Measurements from ENCODE around the gene UBE2F. TPM values are rescaled to one million over a fixed set of nuclear protein-coding genes. Genes with fewer than 3 reads are reported as not detected.
A peak's percentile ranks its signal among the peaks of the same experiment; 100 is the strongest.

Gene UBE2F
- total and polyA plus RNA-seq, 2 of the 13 experiments (the other 11 are each of a cell fraction or from before 2014, with no cell fraction given) = 35.4 to 73.1 TPM

- TF ChIP-seq E2F2 (CRISPR knock-in tag; IDR thresholded peaks at IDR 0.05; ENCODE audit: borderline replicate concordance) = no peak; the same call in 1 of the 2 replicates
- TF ChIP-seq SRSF1 (optimal IDR thresholded peaks at IDR 0.05; ENCODE audit: low read depth, low read length) = peak; percentile 45
- no peak for TF ChIP-seq LRRFIP1 (CRISPR knock-in tag; conservative IDR thresholded peaks at IDR 0.05)
- peak; percentile 78; the same call in 1 of the 2 replicates for TF ChIP-seq ZBTB44 (CRISPR knock-in tag; IDR thresholded peaks at IDR 0.05)
- peak; percentile 99 for TF ChIP-seq RBFOX2 (IDR thresholded peaks at IDR 0.05; ENCODE audit: low read depth, low read length)
- peak; percentile 28; the same call in 1 of the 2 replicates for TF ChIP-seq HNF4G (IDR thresholded peaks at IDR 0.05; ENCODE audit: borderline replicate concordance, low read depth, low read length)
- TF ChIP-seq HNF4G (CRISPR knock-in tag; IDR thresholded peaks at IDR 0.05; ENCODE audit: borderline replicate concordance, low read depth) = peak; percentile 26; the same call in 1 of the 2 replicates
- peak; percentile 83 for TF ChIP-seq GFI1 (CRISPR knock-in tag; IDR thresholded peaks at IDR 0.05; ENCODE audit: borderline replicate concordance)
- no peak for TF ChIP-seq SRSF4 (IDR thresholded peaks at IDR 0.05; ENCODE audit: low read depth, low read length, poor library complexity, severe bottlenecking)
- TF ChIP-seq ARID3A (IDR thresholded peaks at IDR 0.05; ENCODE audit: low read depth, low read length) = 0 out of 2 replicates have a peak, but pooled peaks have one; percentile 13
- TF ChIP-seq NFAT5 (CRISPR knock-in tag; IDR thresholded peaks at IDR 0.05) = no peak; the same call in 1 of the 2 replicates
- TF ChIP-seq SAFB2 (CRISPR knock-in tag; IDR thresholded peaks at IDR 0.05; ENCODE audit: borderline replicate concordance, low read depth) = peak; percentile 86
- TF ChIP-seq RAD21 (CRISPR knock-in tag; IDR thresholded peaks at IDR 0.05) = peak; percentile 75
- peak; percentile 87 for TF ChIP-seq RXRA (CRISPR knock-in tag; IDR thresholded peaks at IDR 0.05)
- TF ChIP-seq ZFP82 (CRISPR knock-in tag; IDR thresholded peaks at IDR 0.05; ENCODE audit: borderline replicate concordance) = peak; percentile 71; the same call in 1 of the 2 replicates
These were observed 93.9 kb downstream of the UBE2F start, which contains the start of gene SCLY (continued) for GRCh38 chr2:238060542-238061314.
